ENCODE results near the gene TMEM164. TPM values are rescaled to one million over a fixed set of nuclear protein-coding genes. Genes with fewer than 3 reads are reported as not detected.

TMEM164 gene
- total RNA-seq, 1 donor from 2014 or later, result 14.2 TPM

- no peak for DNase-seq (ENCODE audit: low read depth)
- TF ChIP-seq CTCF (IDR thresholded peaks at IDR 0.05; ENCODE audit: insufficient read depth, low read length, poor library complexity, severe bottlenecking), result no peak
- H3K27me3 ChIP-seq (ENCODE audit: control insufficient read depth, insufficient read depth, low read length), result no peaks in the 10 kb centered on the region
- H3K4me3 ChIP-seq (ENCODE audit: low read depth, low read length), result no peak overlapping the region
- no peaks in the 10 kb centered on the region for H3K36me3 ChIP-seq (ENCODE audit: control insufficient read depth, insufficient read depth, low read length)
Measured at GRCh38 chrX:110025395-110025794, 22.5 kb downstream of the TMEM164 start.

- no peaks in the 10 kb centered on the region for H3K36me3 ChIP-seq (ENCODE audit: control insufficient read depth, insufficient read depth, low read length)
- no peak overlapping the region for H3K4me3 ChIP-seq (ENCODE audit: low read depth, low read length)
- TF ChIP-seq CTCF (IDR thresholded peaks at IDR 0.05; ENCODE audit: insufficient read depth, low read length, poor library complexity, severe bottlenecking), result no peak
- DNase-seq (ENCODE audit: low read depth), result no peak
- H3K27me3 ChIP-seq (ENCODE audit: control insufficient read depth, insufficient read depth, low read length), result no peaks in the 10 kb centered on the region
Measured at GRCh38 chrX:110026099-110026844, 23.4 kb downstream of the TMEM164 start.

GRCh38 chrX:110032534-110033147 lies 29.7 kb downstream of the TMEM164 start:
- DNase-seq (ENCODE audit: low read depth), result no peak
- Histone ChIP-seq H3K4me3 (ENCODE audit: low read depth, low read length) (no peak overlapping the region), H3K36me3 (ENCODE audit: control insufficient read depth, insufficient read depth, low read length) (no peaks in the 10 kb centered on the region), H3K27me3 (ENCODE audit: control insufficient read depth, insufficient read depth, low read length) (no peaks in the 10 kb centered on the region)
- TF ChIP-seq CTCF (IDR thresholded peaks at IDR 0.05; ENCODE audit: insufficient read depth, low read length, poor library complexity, severe bottlenecking), result no peak

GRCh38 chrX:110034036-110034435 lies 31.1 kb downstream of the TMEM164 start:
- no peak overlapping the region for H3K4me3 ChIP-seq (ENCODE audit: low read depth, low read length)
- H3K36me3 ChIP-seq (ENCODE audit: control insufficient read depth, insufficient read depth, low read length), result no peaks in the 10 kb centered on the region
- TF ChIP-seq CTCF (IDR thresholded peaks at IDR 0.05; ENCODE audit: insufficient read depth, low read length, poor library complexity, severe bottlenecking), result no peak
- H3K27me3 ChIP-seq (ENCODE audit: control insufficient read depth, insufficient read depth, low read length), result no peaks in the 10 kb centered on the region
- DNase-seq (ENCODE audit: low read depth), result no peak

DNA sequence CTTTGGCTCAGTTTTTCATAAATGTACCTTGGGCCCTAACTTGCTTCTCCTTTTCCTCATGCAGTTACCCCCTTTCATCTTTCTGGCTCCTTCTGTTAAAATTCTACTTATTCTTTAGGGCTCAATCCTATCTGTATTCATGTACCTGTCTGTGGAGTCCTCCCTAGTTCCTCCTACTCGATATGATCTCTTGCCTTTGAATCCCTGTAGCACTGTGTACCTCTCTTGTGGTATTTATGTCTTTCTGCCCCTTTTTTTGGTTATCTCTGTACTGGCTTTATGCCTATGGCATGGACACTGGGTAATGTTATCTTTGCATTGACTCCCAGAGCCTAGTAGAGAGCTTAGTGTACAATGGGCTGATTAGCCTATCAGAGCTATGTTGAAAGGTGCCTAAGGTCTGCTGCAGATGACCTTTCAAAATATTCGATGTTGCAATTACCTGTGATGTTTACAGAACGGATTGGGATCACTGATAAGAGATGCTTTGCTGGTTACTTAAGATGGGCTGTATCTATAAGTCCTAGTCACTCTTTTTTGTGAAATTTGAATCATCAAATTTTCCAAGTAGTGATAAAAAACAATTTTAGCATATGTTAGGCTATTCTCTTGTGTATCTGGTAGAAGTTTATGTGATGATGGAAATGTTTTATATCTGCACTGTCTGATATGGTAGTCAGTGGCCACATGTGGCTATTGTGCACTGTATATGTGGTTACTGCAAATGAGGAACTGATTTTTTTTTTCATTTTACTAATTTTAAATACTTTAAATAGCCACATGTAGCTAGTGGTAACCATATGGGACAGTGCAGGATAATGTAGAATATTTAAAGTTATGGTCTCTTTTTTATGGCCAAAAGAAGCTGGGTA lies 33.5 kb downstream of the TMEM164 start:
- no peak overlapping the region for H3K4me3 ChIP-seq (ENCODE audit: low read depth, low read length)
- H3K27me3 ChIP-seq (ENCODE audit: control insufficient read depth, insufficient read depth, low read length), result no peaks in the 10 kb centered on the region
- H3K36me3 ChIP-seq (ENCODE audit: control insufficient read depth, insufficient read depth, low read length), result no peaks in the 10 kb centered on the region
- no peak for TF ChIP-seq CTCF (IDR thresholded peaks at IDR 0.05; ENCODE audit: insufficient read depth, low read length, poor library complexity, severe bottlenecking)
- no peak for DNase-seq (ENCODE audit: low read depth)
